Astrocyte (in vitro differentiated cells and primary cell): ENCODE measurements around the gene CPNE5.

Experiments
- CTCF ChIP-seq: IDR thresholded peaks from 2 replicates; pipeline ENCODE4 v1.5.1; 2011; ENCODE audit warnings: low read depth, mild to moderate bottlenecking, inconsistent platforms, low read length, moderate library complexity; ENCODE audit not compliant: insufficient read depth
- EZH2 ChIP-seq: IDR thresholded peaks from 2 replicates; pipeline ENCODE4 v1.6.1; 2012; ENCODE audit warnings: mild to moderate bottlenecking, low read length, inconsistent platforms; ENCODE audit not compliant: insufficient read depth

- TF ChIP-seq CTCF (no peak), EZH2 (no peak)
Observed at GRCh38 chr6:36886950-36887618, 47.8 kb upstream of the CPNE5 start.
